ENCODE data around the gene KY.

GRCh38 chr3:134663721-134664456, 13.1 kb upstream of the KY start:
- TF ChIP-seq MYC (IDR thresholded peaks at IDR 0.05; ENCODE audit: low read depth, low read length) = no peak
- no peak for TF ChIP-seq MYC (CRISPR knock-in tag; IDR thresholded peaks at IDR 0.05; ENCODE audit: borderline replicate concordance, low read depth)
- TF ChIP-seq, protein P1, sequence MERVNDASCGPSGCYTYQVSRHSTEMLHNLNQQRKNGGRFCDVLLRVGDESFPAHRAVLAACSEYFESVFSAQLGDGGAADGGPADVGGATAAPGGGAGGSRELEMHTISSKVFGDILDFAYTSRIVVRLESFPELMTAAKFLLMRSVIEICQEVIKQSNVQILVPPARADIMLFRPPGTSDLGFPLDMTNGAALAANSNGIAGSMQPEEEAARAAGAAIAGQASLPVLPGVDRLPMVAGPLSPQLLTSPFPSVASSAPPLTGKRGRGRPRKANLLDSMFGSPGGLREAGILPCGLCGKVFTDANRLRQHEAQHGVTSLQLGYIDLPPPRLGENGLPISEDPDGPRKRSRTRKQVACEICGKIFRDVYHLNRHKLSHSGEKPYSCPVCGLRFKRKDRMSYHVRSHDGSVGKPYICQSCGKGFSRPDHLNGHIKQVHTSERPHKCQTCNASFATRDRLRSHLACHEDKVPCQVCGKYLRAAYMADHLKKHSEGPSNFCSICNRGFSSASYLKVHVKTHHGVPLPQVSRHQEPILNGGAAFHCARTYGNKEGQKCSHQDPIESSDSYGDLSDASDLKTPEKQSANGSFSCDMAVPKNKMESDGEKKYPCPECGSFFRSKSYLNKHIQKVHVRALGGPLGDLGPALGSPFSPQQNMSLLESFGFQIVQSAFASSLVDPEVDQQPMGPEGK (CRISPR knock-in tag; IDR thresholded peaks at IDR 0.05; ENCODE audit: borderline replicate concordance) = no peak
- TF ChIP-seq TEAD4 (IDR thresholded peaks at IDR 0.05; ENCODE audit: low read length) = no peak
- TF ChIP-seq TEAD4 (CRISPR knock-in tag; IDR thresholded peaks at IDR 0.05; ENCODE audit: borderline replicate concordance) = no peak
- no peak for TF ChIP-seq EP300 (IDR thresholded peaks at IDR 0.05; ENCODE audit: low read length)
- TF ChIP-seq FOXA1 (IDR thresholded peaks at IDR 0.05; ENCODE audit: borderline replicate concordance) = no peak
- no peak for TF ChIP-seq POLR2AphosphoS5 (IDR thresholded peaks at IDR 0.05; ENCODE audit: control insufficient read depth, insufficient read depth, low read depth, low read length)
- no peak for TF ChIP-seq HNRNPL (IDR thresholded peaks at IDR 0.05; ENCODE audit: low read depth, low read length)
- no peak for TF ChIP-seq THRA (IDR thresholded peaks at IDR 0.05)
- TF ChIP-seq NFRKB (IDR thresholded peaks at IDR 0.05; ENCODE audit: low read depth) = no peak
- TF ChIP-seq ESRRA (IDR thresholded peaks at IDR 0.05; ENCODE audit: borderline replicate concordance, low read depth) = no peak
- TF ChIP-seq ZNF12 (CRISPR knock-in tag; IDR thresholded peaks at IDR 0.05) = no peak
- TF ChIP-seq SMARCA4 (IDR thresholded peaks at IDR 0.05) = no peak
- TF ChIP-seq PHB (CRISPR knock-in tag; IDR thresholded peaks at IDR 0.05) = no peak
- TF ChIP-seq ZNF239 (CRISPR knock-in tag; IDR thresholded peaks at IDR 0.05) = no peak

Measured in K562 (cell line).